ENCODE results near the gene LCE3D.

LCE3D gene

GRCh38 chr1:152565115-152565514 is 15.2 kb downstream of the LCE3D start:
- Histone ChIP-seq H3K36me3 (ENCODE audit: control insufficient read depth in 2 of 2, insufficient read depth in 1 of 2, low read length in 2 of 2) (no peaks in the 10 kb centered on the region), H3K4me1 (ENCODE audit: control insufficient read depth, insufficient read depth, low read length) (no peaks in the 10 kb centered on the region), H3K27ac (ENCODE audit: extremely low read depth, low read depth, low read length) (no peak overlapping the region), H3K9me3 (ENCODE audit: control insufficient read depth, insufficient read depth, low read depth, low read length) (no peaks in the 10 kb centered on the region), H3K4me3 (ENCODE audit: low read depth, low read length) (no peak overlapping the region)
- ChIA-PET CTCF (interaction anchor here (0.5 to 0.7 kb wide), 2 partner anchors 102 to 1232 kb away, joined by 3 read pairs; no protein-coding TSS in a partner anchor), POLR2A (no interaction called here)
- TF ChIP-seq WT1 (tag by site-specific recombination; IDR thresholded peaks at IDR 0.05) = no peak
- TF ChIP-seq PRDM10 (tag by site-specific recombination; IDR thresholded peaks at IDR 0.05) = no peak
- TF ChIP-seq ZNF623 (tag by site-specific recombination; IDR thresholded peaks at IDR 0.05) = no peak
- no peak for TF ChIP-seq ZNF664 (tag by site-specific recombination; IDR thresholded peaks at IDR 0.05)
- TF ChIP-seq YY1 (tag by site-specific recombination; IDR thresholded peaks at IDR 0.05) = no peak
- TF ChIP-seq, protein P1, sequence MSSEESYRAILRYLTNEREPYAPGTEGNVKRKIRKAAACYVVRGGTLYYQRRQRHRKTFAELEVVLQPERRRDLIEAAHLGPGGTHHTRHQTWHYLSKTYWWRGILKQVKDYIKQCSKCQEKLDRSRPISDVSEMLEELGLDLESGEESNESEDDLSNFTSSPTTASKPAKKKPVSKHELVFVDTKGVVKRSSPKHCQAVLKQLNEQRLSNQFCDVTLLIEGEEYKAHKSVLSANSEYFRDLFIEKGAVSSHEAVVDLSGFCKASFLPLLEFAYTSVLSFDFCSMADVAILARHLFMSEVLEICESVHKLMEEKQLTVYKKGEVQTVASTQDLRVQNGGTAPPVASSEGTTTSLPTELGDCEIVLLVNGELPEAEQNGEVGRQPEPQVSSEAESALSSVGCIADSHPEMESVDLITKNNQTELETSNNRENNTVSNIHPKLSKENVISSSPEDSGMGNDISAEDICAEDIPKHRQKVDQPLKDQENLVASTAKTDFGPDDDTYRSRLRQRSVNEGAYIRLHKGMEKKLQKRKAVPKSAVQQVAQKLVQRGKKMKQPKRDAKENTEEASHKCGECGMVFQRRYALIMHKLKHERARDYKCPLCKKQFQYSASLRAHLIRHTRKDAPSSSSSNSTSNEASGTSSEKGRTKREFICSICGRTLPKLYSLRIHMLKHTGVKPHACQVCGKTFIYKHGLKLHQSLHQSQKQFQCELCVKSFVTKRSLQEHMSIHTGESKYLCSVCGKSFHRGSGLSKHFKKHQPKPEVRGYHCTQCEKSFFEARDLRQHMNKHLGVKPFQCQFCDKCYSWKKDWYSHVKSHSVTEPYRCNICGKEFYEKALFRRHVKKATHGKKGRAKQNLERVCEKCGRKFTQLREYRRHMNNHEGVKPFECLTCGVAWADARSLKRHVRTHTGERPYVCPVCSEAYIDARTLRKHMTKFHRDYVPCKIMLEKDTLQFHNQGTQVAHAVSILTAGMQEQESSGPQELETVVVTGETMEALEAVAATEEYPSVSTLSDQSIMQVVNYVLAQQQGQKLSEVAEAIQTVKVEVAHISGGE (tag by site-specific recombination; conservative IDR thresholded peaks at IDR 0.05; ENCODE audit: low read depth) = no peak
- TF ChIP-seq ZNF202 (tag by site-specific recombination; IDR thresholded peaks at IDR 0.05; ENCODE audit: borderline replicate concordance) = no peak
- TF ChIP-seq ZNF791 (tag by site-specific recombination; IDR thresholded peaks at IDR 0.05) = no peak
- TF ChIP-seq ZNF433 (tag by site-specific recombination; IDR thresholded peaks at IDR 0.05; ENCODE audit: low read depth) = no peak
- TF ChIP-seq KLF16 (tag by site-specific recombination; IDR thresholded peaks at IDR 0.05) = no peak
- TF ChIP-seq ZNF548 (tag by site-specific recombination; IDR thresholded peaks at IDR 0.05) = no peak
- TF ChIP-seq MEIS1 (CRISPR knock-in tag; IDR thresholded peaks at IDR 0.05; ENCODE audit: borderline replicate concordance) = no peak
- no peak for TF ChIP-seq MYNN (tag by site-specific recombination; IDR thresholded peaks at IDR 0.05; ENCODE audit: borderline replicate concordance)
- TF ChIP-seq, protein P2, sequence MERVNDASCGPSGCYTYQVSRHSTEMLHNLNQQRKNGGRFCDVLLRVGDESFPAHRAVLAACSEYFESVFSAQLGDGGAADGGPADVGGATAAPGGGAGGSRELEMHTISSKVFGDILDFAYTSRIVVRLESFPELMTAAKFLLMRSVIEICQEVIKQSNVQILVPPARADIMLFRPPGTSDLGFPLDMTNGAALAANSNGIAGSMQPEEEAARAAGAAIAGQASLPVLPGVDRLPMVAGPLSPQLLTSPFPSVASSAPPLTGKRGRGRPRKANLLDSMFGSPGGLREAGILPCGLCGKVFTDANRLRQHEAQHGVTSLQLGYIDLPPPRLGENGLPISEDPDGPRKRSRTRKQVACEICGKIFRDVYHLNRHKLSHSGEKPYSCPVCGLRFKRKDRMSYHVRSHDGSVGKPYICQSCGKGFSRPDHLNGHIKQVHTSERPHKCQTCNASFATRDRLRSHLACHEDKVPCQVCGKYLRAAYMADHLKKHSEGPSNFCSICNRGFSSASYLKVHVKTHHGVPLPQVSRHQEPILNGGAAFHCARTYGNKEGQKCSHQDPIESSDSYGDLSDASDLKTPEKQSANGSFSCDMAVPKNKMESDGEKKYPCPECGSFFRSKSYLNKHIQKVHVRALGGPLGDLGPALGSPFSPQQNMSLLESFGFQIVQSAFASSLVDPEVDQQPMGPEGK (tag by site-specific recombination; IDR thresholded peaks at IDR 0.05) = no peak
- no peak for TF ChIP-seq GLIS2 (tag by site-specific recombination; IDR thresholded peaks at IDR 0.05)
- TF ChIP-seq ZNF426 (tag by site-specific recombination; IDR thresholded peaks at IDR 0.05) = no peak
- no peak for TF ChIP-seq ZNF292 (tag by site-specific recombination; IDR thresholded peaks at IDR 0.05; ENCODE audit: borderline replicate concordance, low read depth)
- TF ChIP-seq, protein P3, sequence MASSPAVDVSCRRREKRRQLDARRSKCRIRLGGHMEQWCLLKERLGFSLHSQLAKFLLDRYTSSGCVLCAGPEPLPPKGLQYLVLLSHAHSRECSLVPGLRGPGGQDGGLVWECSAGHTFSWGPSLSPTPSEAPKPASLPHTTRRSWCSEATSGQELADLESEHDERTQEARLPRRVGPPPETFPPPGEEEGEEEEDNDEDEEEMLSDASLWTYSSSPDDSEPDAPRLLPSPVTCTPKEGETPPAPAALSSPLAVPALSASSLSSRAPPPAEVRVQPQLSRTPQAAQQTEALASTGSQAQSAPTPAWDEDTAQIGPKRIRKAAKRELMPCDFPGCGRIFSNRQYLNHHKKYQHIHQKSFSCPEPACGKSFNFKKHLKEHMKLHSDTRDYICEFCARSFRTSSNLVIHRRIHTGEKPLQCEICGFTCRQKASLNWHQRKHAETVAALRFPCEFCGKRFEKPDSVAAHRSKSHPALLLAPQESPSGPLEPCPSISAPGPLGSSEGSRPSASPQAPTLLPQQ (tag by site-specific recombination; IDR thresholded peaks at IDR 0.05) = no peak
- no peak for TF ChIP-seq ZNF610 (tag by site-specific recombination; IDR thresholded peaks at IDR 0.05; ENCODE audit: borderline replicate concordance)
- TF ChIP-seq, protein P4, sequence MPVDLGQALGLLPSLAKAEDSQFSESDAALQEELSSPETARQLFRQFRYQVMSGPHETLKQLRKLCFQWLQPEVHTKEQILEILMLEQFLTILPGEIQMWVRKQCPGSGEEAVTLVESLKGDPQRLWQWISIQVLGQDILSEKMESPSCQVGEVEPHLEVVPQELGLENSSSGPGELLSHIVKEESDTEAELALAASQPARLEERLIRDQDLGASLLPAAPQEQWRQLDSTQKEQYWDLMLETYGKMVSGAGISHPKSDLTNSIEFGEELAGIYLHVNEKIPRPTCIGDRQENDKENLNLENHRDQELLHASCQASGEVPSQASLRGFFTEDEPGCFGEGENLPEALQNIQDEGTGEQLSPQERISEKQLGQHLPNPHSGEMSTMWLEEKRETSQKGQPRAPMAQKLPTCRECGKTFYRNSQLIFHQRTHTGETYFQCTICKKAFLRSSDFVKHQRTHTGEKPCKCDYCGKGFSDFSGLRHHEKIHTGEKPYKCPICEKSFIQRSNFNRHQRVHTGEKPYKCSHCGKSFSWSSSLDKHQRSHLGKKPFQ (tag by site-specific recombination; IDR thresholded peaks at IDR 0.05) = no peak

Measured in HEK293 (cell line).